Spleen (tissue), 7 donors: ENCODE measurements around the gene FAH.
A peak's percentile ranks its signal among the peaks of the same experiment; 100 is the strongest.

Experiments
- CTCF ChIP-seq, 11 experiments: fragments of 200-600 bp in 7 of 11; fragments of 450-650 bp in 4 of 11; sonication (generic) in 4 of 11; IDR thresholded peaks in 8 of 11; conservative IDR thresholded peaks in 3 of 11; 1 replicate in 7 of 11; 2 replicates in 4 of 11; pipeline versions ENCODE4 v1.4.0 to v1.8.0; 2016 to 2021; ENCODE audit warnings: antibody characterized with exemption in 11 of 11, inconsistent platforms in 4 of 11, mild to moderate bottlenecking in 1 of 11
- POLR2A ChIP-seq, 3 donors: fragments of 450-650 bp; IDR thresholded peaks; one replicate each; pipeline ENCODE4 v1.5.1; 2017; ENCODE audit warnings: antibody characterized with exemption in 3 of 3, mild to moderate bottlenecking in 1 of 3
- POLR2AphosphoS5 ChIP-seq, 3 donors: sonication (generic); formaldehyde crosslinking; IDR thresholded peaks; one replicate each; pipeline ENCODE4 v1.5.1; 2017; ENCODE audit warnings: antibody characterized with exemption in 3 of 3
- donor health status: DM: no; HTN: no; CAD: no; lungs with moderate emphysema.
- donor health status: DM: no; HTN: no; CAD: no.
- donor health status: DM: no; HTN: no; CAD: no.

GRCh38 chr15:80152180-80152895, 461 bp upstream of the FAH start:
- no peak for TF ChIP-seq CTCF (IDR thresholded peaks at IDR 0.05 in 8 of 11, conservative IDR thresholded peaks at IDR 0.05 in 3 of 11)
- TF ChIP-seq POLR2AphosphoS5 (IDR thresholded peaks at IDR 0.05): peak; percentile 44 to 69 (median 55)
- no peak for TF ChIP-seq POLR2A (IDR thresholded peaks at IDR 0.05)
